HG02885 (cell line): ENCODE measurements around the gene ZNF835.
"Not testable (repeated sequence)": the region's sequence is repeated elsewhere in the genome, so short reads cannot be mapped to it uniquely, and the experiment has no call there.

ENCODE experiments used
- ATAC-seq: cut with Tn5 transposase; IDR thresholded peaks from one replicate; pipeline ENCODE4 v1.9.1; 2021; ENCODE audit warnings: mild to moderate bottlenecking; ENCODE audit not compliant: unreplicated experiment, poor library complexity

Gene ZNF835

GRCh38 chr19:56671613-56671994, at the start of gene ZNF835:
ZNF835 (minus strand) TSS chr19:56671757; CDS start chr19:56665198, 6,559 bp downstream.
- ATAC-seq, result no peak

- ATAC-seq, result no peak
Measured at GRCh38 chr19:56720281-56720680, 48.7 kb upstream of the ZNF835 start.

GRCh38 chr19:56718231-56718630, 46.7 kb upstream of the ZNF835 start:
- ATAC-seq, result no peak

GRCh38 chr19:56712611-56713276, 41.2 kb upstream of the ZNF835 start:
- ATAC-seq, result no peak

GRCh38 chr19:56710437-56710836, 38.9 kb upstream of the ZNF835 start:
- ATAC-seq, result no peak

- no peak for ATAC-seq
Measured at GRCh38 chr19:56707821-56708220, 36.3 kb upstream of the ZNF835 start.

- no peak for ATAC-seq
Measured at GRCh38 chr19:56705939-56706338, 34.4 kb upstream of the ZNF835 start.

GRCh38 chr19:56701895-56702294, 30.3 kb upstream of the ZNF835 start:
- no peak for ATAC-seq

GRCh38 chr19:56699552-56699951, 28.0 kb upstream of the ZNF835 start:
- no peak for ATAC-seq

GRCh38 chr19:56692206-56692895, 20.8 kb upstream of the ZNF835 start:
- ATAC-seq, result no peak

GRCh38 chr19:56690670-56691069, 19.1 kb upstream of the ZNF835 start:
- no peak for ATAC-seq

- ATAC-seq, result no peak
Measured at GRCh38 chr19:56689198-56689597, 17.6 kb upstream of the ZNF835 start.

- ATAC-seq, result no peak
Measured at GRCh38 chr19:56687031-56687430, 15.5 kb upstream of the ZNF835 start.

GRCh38 chr19:56683116-56683515, 11.6 kb upstream of the ZNF835 start:
- ATAC-seq, result no peak

GRCh38 chr19:56681702-56682101, 10.1 kb upstream of the ZNF835 start:
- ATAC-seq, result no peak

- ATAC-seq, result no peak
Measured at GRCh38 chr19:56678205-56678604, 6.6 kb upstream of the ZNF835 start.

GRCh38 chr19:56672610-56673009, 1.1 kb upstream of the ZNF835 start:
- not testable (repeated sequence) for ATAC-seq

GRCh38 chr19:56670961-56671612, 470 bp downstream of the ZNF835 start:
- no peak for ATAC-seq

GRCh38 chr19:56670401-56670960, 1.1 kb downstream of the ZNF835 start:
- no peak for ATAC-seq

GRCh38 chr19:56668676-56669075, 2.9 kb downstream of the ZNF835 start:
- ATAC-seq, result no peak

GRCh38 chr19:56667311-56667870, 4.2 kb downstream of the ZNF835 start:
- ATAC-seq, result no peak
